Adrenal gland (tissue), 12 donors: ENCODE measurements around the gene LRRC73. TPM values are rescaled to one million over a fixed set of nuclear protein-coding genes. Genes with fewer than 3 reads are reported as not detected.

Source experiments
- DNase-seq, 7 donors: peaks; one replicate each; pipeline ENCODE4 v3.0.0-alpha.2; 2019 to 2020
- H3K27ac ChIP-seq, 5 donors: fragments of 200-600 bp; sonication (generic) in 4 of 5; 1 replicate in 3 of 5; 2 replicates in 2 of 5; pipeline versions ENCODE4 v1.5.1 to v1.8.0; 2016 to 2020; ENCODE audit warnings: mild to moderate bottlenecking in 1 of 5
- H3K27me3 ChIP-seq: fragments of 200-600 bp; 2 replicates; pipeline ENCODE4 v1.8.0; 2021
- H3K36me3 ChIP-seq, 2 donors: fragments of 200-600 bp; replicated peaks in 1 of 2; 1 replicate in 1 of 2; 2 replicates in 1 of 2; pipeline versions ENCODE4 v1.5.1 to v1.8.0; 2018 to 2022
- H3K4me1 ChIP-seq, 2 donors: fragments of 200-600 bp; replicated peaks in 1 of 2; 1 replicate in 1 of 2; 2 replicates in 1 of 2; pipeline versions ENCODE4 v1.5.1 to v1.8.0; 2018 to 2021
- H3K4me3 ChIP-seq, 4 donors: fragments of 200-600 bp; sonication (generic) in 3 of 4; one replicate each; pipeline ENCODE4 v1.5.1; 2016 to 2018
- H3K9me3 ChIP-seq, 3 donors: fragments of 200-600 bp; sonication (generic) in 1 of 3; replicated peaks in 1 of 3; 1 replicate in 2 of 3; 2 replicates in 1 of 3; pipeline versions ENCODE4 v1.5.1 to v1.8.0; 2016 to 2021
- POLR2A ChIP-seq, 2 donors: fragments of 450-650 bp; IDR thresholded peaks; one replicate each; pipeline ENCODE4 v1.6.1; 2017; ENCODE audit warnings: antibody characterized with exemption in 2 of 2, mild to moderate bottlenecking in 2 of 2, moderate library complexity in 1 of 2
- WGBS, 4 donors: extraction: QIAGEN DNeasy Blood & Tissue Kit in 2 of 4; methylation state at CpG; one replicate each; pipeline versions ENCODE4 v1.1.5 to v1.1.7; 2013 to 2017; 5-methylcytosine and 5-hydroxymethylcytosine counted together
- intact Hi-C, 2 donors: fragments of 100-400 bp; cut with DNase I; formaldehyde crosslinking; loops; one replicate each; pipeline versions ENCODE4 v1.14.1 to v1.15.0; 2022 to 2023
- polyA plus RNA-seq, 3 donors: library from polyadenylated mRNA; stranded (reverse); fragments of 200-250 nt in 2 of 3; fragments of 350-450 nt in 1 of 3; fragmentation: Illumina TruSeq in 1 of 3; extraction: RNeasy Lipid Tissue Mini Kit (QIAGEN cat#74804) in 1 of 3; gene quantifications; one replicate each; pipeline ENCODE4 v1.2.3, GENCODE V29; 2013 to 2014
- total RNA-seq, 9 donors: library from RNA; depleted of rRNA in 4 of 9; stranded (reverse); fragments of >200 nt in 4 of 9; fragments of 120-200 nt in 1 of 9; fragmentation: NEBNext Ultra II Directional in 1 of 9; extraction: Animal tissue kit (Norgen Biotek cat#: 25700) in 1 of 9; gene quantifications; one replicate each; pipeline versions ENCODE4 v1.1.0 to v1.2.4, GENCODE V29; 2013 to 2023
- TF ChIP-seq, protein P1 (sequence below), 6 experiments: fragments of 450-650 bp in 4 of 6; fragments of 200-600 bp in 2 of 6; sonication (generic) in 1 of 6; IDR thresholded peaks; 1 replicate in 5 of 6; 2 replicates in 1 of 6; pipeline versions ENCODE4 v1.5.1 to v1.8.0; 2016 to 2021; ENCODE audit warnings: antibody characterized with exemption in 6 of 6, mild to moderate bottlenecking in 2 of 6, moderate library complexity in 1 of 6
- donor health status: healthy with polysubstance abuse.
- donor health status: Bipolar disorder and iron deficiency.
- donor health status: DM: yes; HTN: yes; CAD: no.
- donor health status: DM: no; HTN: no; CAD: no.
- donor health status: DM: no; HTN: no; CAD: no.
- donor health status: DM: yes; HTN: yes; CAD: no.

The LRRC73 gene
- total and polyA plus RNA-seq, 12 donors: 1.4 to 15.0 (median 4.1) TPM

- no peaks in the 10 kb centered on the region for H3K36me3 ChIP-seq
- H3K4me1 ChIP-seq: peaks cover 11 to 36% of the 10 kb centered on the region in 2 donors
- intact Hi-C loops: no loop called here
- H3K27me3 ChIP-seq: no peaks in the 10 kb centered on the region
- DNase-seq: no peak
- H3K9me3 ChIP-seq: no peaks in the 10 kb centered on the region
- WGBS, 4 donors: 15 to 17% (median 17%) methylated on average over 3 of the region's 3 CpGs
- TF ChIP-seq, protein P1, sequence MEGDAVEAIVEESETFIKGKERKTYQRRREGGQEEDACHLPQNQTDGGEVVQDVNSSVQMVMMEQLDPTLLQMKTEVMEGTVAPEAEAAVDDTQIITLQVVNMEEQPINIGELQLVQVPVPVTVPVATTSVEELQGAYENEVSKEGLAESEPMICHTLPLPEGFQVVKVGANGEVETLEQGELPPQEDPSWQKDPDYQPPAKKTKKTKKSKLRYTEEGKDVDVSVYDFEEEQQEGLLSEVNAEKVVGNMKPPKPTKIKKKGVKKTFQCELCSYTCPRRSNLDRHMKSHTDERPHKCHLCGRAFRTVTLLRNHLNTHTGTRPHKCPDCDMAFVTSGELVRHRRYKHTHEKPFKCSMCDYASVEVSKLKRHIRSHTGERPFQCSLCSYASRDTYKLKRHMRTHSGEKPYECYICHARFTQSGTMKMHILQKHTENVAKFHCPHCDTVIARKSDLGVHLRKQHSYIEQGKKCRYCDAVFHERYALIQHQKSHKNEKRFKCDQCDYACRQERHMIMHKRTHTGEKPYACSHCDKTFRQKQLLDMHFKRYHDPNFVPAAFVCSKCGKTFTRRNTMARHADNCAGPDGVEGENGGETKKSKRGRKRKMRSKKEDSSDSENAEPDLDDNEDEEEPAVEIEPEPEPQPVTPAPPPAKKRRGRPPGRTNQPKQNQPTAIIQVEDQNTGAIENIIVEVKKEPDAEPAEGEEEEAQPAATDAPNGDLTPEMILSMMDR (IDR thresholded peaks at IDR 0.05): no peak
- peak overlapping the region in 4 of 5 donors; percentile 56 to 86 (median 82) for H3K27ac ChIP-seq
- H3K4me3 ChIP-seq: peak overlapping the region; percentile 18 to 92 (median 72)
Observed at GRCh38 chr6:43478008-43478372, 32.2 kb downstream of the LRRC73 start.

DNA sequence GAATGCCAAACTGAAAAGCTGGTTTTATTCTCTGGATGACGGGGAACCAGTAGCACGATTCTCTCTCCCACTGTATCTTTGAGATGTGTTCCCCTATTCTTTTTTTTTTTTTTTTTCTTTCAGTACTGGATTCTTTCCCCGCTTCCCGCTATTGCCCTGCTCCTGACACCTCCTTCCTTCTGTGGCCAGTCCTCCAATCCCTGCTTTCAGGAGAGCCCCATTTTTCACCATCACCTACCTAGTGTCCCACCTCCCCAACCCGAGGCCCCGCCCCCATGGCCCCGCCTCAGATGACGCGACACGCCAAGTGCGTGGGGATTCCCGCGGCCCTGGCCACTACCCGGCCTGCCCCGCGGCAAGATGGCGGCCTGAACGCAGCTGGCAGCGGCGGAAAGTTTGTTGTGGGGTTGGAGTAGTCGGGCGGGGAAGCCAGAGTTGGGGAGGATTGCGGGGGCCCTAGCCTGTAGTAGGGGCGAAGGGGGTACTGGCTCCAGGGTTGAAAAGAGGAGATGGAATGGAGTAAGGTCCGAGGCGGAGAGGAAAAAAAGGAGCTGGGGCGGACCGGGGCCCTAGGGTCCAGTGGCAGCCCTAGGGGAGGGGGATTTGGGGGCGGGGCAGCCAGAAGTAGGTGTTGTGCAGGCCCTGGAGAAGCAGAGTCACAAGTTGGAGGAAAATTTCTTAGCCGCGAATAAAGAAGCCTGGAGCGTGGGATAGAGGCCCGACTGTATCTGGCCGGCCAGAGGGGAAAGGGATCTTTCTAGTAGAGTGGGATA is 32.7 kb downstream of the LRRC73 start, which contains the start of gene TJAP1:
TJAP1 (plus strand) TSS at position 336 of the 773 bp plus-strand sequence. CDS start 21,432 bp downstream, outside the sequence.
- Histone ChIP-seq H3K9me3 (no peaks in the 10 kb centered on the region), H3K36me3 (no peaks in the 10 kb centered on the region), H3K4me3 (peak within 1 kb of the TSS; percentile 18 to 92 (median 72)), H3K27ac (peak within 1 kb of the TSS in 4 of 5 donors; percentile 56 to 86 (median 82)), H3K27me3 (no peaks in the 10 kb centered on the region), H3K4me1 (peaks cover 11 to 36% of the 10 kb centered on the region in 2 donors)
- DNase-seq: peak; percentile 89 to 97 (median 95)
- TF ChIP-seq, protein P1 (IDR thresholded peaks at IDR 0.05): no peak
- peak; percentile 73 to 78 for TF ChIP-seq POLR2A (IDR thresholded peaks at IDR 0.05)
- intact Hi-C loops: no loop called here
- WGBS, 4 donors: 1% methylated on average over 22 to 34 of the region's 34 CpGs

GRCh38 chr6:43476746-43477145 is 33.4 kb downstream of the LRRC73 start:
- no peak for DNase-seq
- H3K4me3 ChIP-seq: peak overlapping the region in 1 of 4 donors; percentile 92
- H3K9me3 ChIP-seq: no peaks in the 10 kb centered on the region
- TF ChIP-seq POLR2A (IDR thresholded peaks at IDR 0.05): no peak
- TF ChIP-seq, protein P1 (IDR thresholded peaks at IDR 0.05): no peak
- peaks cover 11 to 34% of the 10 kb centered on the region in 2 donors for H3K4me1 ChIP-seq
- no peaks in the 10 kb centered on the region for H3K27me3 ChIP-seq
- H3K36me3 ChIP-seq: no peaks in the 10 kb centered on the region
- 17 to 22% (median 18%) methylated on average over 2 of the region's 2 CpGs for WGBS, 4 donors
- intact Hi-C loops: no loop called here
- H3K27ac ChIP-seq: peak overlapping the region in 3 of 5 donors; percentile 21 to 86 (median 54)

DNA sequence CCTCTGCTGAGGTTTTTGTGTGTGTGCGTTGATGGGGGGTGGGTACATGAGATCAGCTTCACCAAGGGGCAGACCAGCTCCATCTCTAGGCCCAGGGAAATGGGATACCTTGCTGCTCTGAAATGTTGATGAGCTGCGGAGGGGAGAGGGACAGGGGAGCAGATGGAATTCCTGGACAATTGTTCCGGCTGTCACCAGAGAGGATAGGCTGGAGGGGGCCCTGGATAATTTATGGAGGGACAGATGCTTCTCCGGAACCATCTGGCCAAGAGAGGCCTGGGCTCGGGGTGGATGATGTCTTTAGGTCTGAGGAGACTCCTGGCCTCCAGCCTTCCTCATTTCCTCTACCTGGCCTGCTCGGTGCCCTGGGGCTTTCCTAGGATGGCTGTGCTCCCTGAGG is 34.6 kb downstream of the LRRC73 start:
- Histone ChIP-seq H3K36me3 (no peaks in the 10 kb centered on the region), H3K27me3 (no peaks in the 10 kb centered on the region), H3K4me1 (peaks cover 7 to 22% of the 10 kb centered on the region in 2 donors), H3K9me3 (no peaks in the 10 kb centered on the region), H3K27ac (no peak overlapping the region), H3K4me3 (no peak overlapping the region)
- DNase-seq: no peak
- TF ChIP-seq POLR2A (IDR thresholded peaks at IDR 0.05): no peak
- TF ChIP-seq, protein P1 (IDR thresholded peaks at IDR 0.05): no peak
- intact Hi-C loops: no loop called here
- WGBS, 4 donors: 68 to 80% (median 77%) methylated on average over 6 of the region's 6 CpGs
